Smooth muscle cell (in vitro differentiated cells): ENCODE data around the gene G3BP1. TPM values are rescaled to one million over a fixed set of nuclear protein-coding genes. Genes with fewer than 3 reads are reported as not detected.

Source experiments
- DNase-seq: peaks from one replicate; lab custom pipeline; 2025; ENCODE audit not compliant: unreplicated experiment; lab: John Stamatoyannopoulos, UW
- H2AFZ ChIP-seq: fragments of 200-600 bp; sonication (generic); 2 replicates; pipeline ENCODE4 v1.6.0; 2016; ENCODE audit warnings: antibody characterized with exemption, low read depth, mild to moderate bottlenecking
- H3F3A ChIP-seq: fragments of 200-600 bp; sonication (generic); 2 replicates; pipeline ENCODE4 v1.6.0; 2017; ENCODE audit warnings: antibody characterized with exemption, low read depth
- H3K27ac ChIP-seq: fragments of 200-600 bp; sonication (generic); 2 replicates; pipeline ENCODE4 v1.5.1; 2016; ENCODE audit warnings: low read depth, mild to moderate bottlenecking
- H3K27me3 ChIP-seq: fragments of 200-600 bp; sonication (generic); 2 replicates; pipeline ENCODE4 v1.6.1; 2016; ENCODE audit warnings: low read depth, mild to moderate bottlenecking
- H3K36me3 ChIP-seq: fragments of 200-600 bp; sonication (generic); 2 replicates; pipeline ENCODE4 v1.5.1; 2016; ENCODE audit warnings: low read depth
- H3K4me1 ChIP-seq: fragments of 200-600 bp; sonication (generic); 2 replicates; pipeline ENCODE4 v1.5.1; 2016; ENCODE audit warnings: low read depth
- H3K4me2 ChIP-seq: fragments of 200-600 bp; sonication (generic); 2 replicates; pipeline ENCODE4 v1.6.0; 2016; ENCODE audit warnings: mild to moderate bottlenecking
- H3K4me3 ChIP-seq: fragments of 200-600 bp; sonication (generic); 2 replicates; pipeline ENCODE4 v1.5.1; 2016; ENCODE audit warnings: mild to moderate bottlenecking
- H3K79me2 ChIP-seq: fragments of 200-600 bp; sonication (generic); 2 replicates; pipeline ENCODE4 v1.6.0; 2016; ENCODE audit warnings: low read depth, mild to moderate bottlenecking
- H3K9ac ChIP-seq: fragments of 200-600 bp; sonication (generic); 2 replicates; pipeline ENCODE4 v1.6.0; 2016; ENCODE audit warnings: low read depth
- H3K9me3 ChIP-seq: fragments of 200-600 bp; sonication (generic); replicated peaks from 2 replicates; pipeline ENCODE4 v1.5.1; 2016; ENCODE audit warnings: low read depth
- H4K20me1 ChIP-seq: fragments of 200-600 bp; sonication (generic); 2 replicates; pipeline ENCODE4 v1.6.0; 2016; ENCODE audit warnings: low read depth
- WGBS: methylation state at CpG from one replicate; pipeline ENCODE4 v1.1.7; 2016; ENCODE audit warnings: low lambda C conversion rate; 5-methylcytosine and 5-hydroxymethylcytosine counted together
- polyA plus RNA-seq: library from polyadenylated mRNA; unstranded; fragments of >200 nt; fragmentation: Nextera tagmentation; extraction: Ambion mirVana; gene quantifications from 2 replicates; pipeline ENCODE4 v1.2.1, GENCODE V29; 2016
- total RNA-seq: library from RNA; depleted of rRNA; stranded (reverse); fragments of >200 nt; gene quantifications from 2 replicates; pipeline ENCODE4 v1.2.3, GENCODE V29; 2014
- TF ChIP-seq, protein P1 (sequence below): fragments of 200-600 bp; sonication (generic); IDR thresholded peaks from 2 replicates; pipeline ENCODE4 v1.5.1; 2017; ENCODE audit warnings: borderline replicate concordance, mild to moderate bottlenecking, antibody characterized with exemption; ENCODE audit not compliant: insufficient read depth, poor library complexity, severe bottlenecking

The G3BP1 gene
- total and polyA plus RNA-seq, 2 experiments from 2014 or later = 69.5 to 96.8 TPM

DNA sequence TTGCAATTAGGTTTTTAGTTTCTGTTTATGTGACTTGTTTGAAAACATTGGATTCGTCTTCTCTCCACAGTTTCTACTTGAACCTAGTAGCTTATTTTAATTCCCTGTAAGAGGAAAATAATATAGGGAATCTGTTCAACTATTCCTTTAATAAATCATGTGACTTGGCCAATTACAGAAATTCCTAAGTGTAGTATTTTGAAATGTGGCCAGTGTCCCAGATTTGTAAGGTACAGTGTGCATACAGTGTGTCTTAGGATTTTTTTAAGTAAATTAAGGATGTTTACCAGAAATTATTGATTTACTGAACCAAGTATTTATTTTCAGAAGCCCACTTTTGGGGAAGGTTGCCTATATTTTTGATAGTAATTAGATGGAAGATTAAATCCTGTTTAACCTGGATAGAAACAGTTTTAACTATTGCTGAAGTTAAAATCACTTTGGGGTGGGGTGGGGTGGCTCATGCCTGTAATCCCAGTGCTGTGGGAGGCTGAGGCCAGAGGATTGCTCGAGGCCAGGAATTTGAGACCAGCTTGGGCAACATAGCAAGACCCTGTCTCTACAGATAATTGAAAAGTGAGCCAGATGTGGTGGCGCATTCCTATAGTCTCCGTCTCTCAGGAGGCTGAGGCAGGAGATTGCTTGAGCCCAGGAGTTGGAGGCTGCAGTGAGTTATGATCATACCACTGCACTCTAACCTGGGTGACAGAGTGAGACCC is 36.9 kb downstream of the G3BP1 start:
- Histone ChIP-seq H3K4me3 (no peak overlapping the region), H3K4me2 (no peak overlapping the region), H3K9ac (no peak overlapping the region), H2AFZ (no peak overlapping the region), H3K27ac (no peak overlapping the region), H4K20me1 (peaks cover 69% of the 10 kb centered on the region), H3K79me2 (peaks cover 17% of the 10 kb centered on the region), H3K9me3 (no peaks in the 10 kb centered on the region), H3K36me3 (peaks cover 18% of the 10 kb centered on the region), H3K27me3 (no peaks in the 10 kb centered on the region), H3K4me1 (no peaks in the 10 kb centered on the region), H3F3A (peaks cover 18% of the 10 kb centered on the region)
- TF ChIP-seq, protein P1, sequence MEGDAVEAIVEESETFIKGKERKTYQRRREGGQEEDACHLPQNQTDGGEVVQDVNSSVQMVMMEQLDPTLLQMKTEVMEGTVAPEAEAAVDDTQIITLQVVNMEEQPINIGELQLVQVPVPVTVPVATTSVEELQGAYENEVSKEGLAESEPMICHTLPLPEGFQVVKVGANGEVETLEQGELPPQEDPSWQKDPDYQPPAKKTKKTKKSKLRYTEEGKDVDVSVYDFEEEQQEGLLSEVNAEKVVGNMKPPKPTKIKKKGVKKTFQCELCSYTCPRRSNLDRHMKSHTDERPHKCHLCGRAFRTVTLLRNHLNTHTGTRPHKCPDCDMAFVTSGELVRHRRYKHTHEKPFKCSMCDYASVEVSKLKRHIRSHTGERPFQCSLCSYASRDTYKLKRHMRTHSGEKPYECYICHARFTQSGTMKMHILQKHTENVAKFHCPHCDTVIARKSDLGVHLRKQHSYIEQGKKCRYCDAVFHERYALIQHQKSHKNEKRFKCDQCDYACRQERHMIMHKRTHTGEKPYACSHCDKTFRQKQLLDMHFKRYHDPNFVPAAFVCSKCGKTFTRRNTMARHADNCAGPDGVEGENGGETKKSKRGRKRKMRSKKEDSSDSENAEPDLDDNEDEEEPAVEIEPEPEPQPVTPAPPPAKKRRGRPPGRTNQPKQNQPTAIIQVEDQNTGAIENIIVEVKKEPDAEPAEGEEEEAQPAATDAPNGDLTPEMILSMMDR = no peak
- WGBS = 98% methylated on average over 4 of the region's 4 CpGs
- no peak for DNase-seq

DNA sequence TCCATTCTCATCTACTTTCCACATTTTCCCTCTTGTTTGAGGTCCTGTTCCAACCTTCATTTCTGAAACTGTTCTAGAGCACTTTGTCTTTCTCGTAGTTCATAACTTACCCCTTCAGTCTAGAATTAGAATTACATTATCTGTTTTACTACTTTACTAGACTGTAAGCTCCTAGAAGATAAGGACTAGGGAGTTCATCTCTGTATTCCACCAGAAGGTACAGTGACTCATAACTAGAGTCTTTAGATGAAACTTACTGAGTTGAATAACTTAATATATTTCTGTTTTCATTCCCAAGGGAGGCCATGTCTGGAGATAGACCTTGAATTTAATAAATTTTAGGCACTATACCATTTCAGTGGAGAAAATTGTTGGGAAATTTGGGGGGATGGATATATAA is 38.7 kb downstream of the G3BP1 start:
- H4K20me1 ChIP-seq = peaks cover 60% of the 10 kb centered on the region
- TF ChIP-seq, protein P1 = no peak
- no peak overlapping the region for H3K9ac ChIP-seq
- WGBS = 27% methylated on average over 1 of the region's 1 CpG
- peaks cover 1% of the 10 kb centered on the region for H3F3A ChIP-seq
- H3K4me3 ChIP-seq = no peak overlapping the region
- peaks cover 22% of the 10 kb centered on the region for H3K36me3 ChIP-seq
- no peak overlapping the region for H3K4me2 ChIP-seq
- H3K27ac ChIP-seq = peak overlapping the region; percentile 6
- no peaks in the 10 kb centered on the region for H3K4me1 ChIP-seq
- H3K79me2 ChIP-seq = peaks cover 17% of the 10 kb centered on the region
- H2AFZ ChIP-seq = no peak overlapping the region
- no peaks in the 10 kb centered on the region for H3K9me3 ChIP-seq
- no peaks in the 10 kb centered on the region for H3K27me3 ChIP-seq
- no peak for DNase-seq

DNA sequence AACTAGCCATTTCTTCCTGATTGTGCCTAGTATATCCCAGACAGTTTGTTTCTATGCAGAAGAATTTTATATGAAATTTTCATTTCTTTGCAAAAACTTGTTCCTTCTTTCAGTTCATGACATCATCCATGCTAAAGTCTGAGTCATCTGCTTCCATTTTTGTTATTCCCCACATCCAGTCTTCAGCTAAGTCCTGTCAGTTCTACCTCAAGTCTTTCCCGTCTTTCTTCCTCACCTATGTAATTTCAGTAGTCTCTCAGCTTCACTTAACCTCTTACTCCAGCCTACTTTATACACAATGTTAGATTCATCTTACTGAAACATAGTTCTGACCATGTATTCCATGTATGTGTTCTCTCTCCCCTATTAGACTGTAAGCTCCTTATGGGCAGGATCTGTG is 39.1 kb downstream of the G3BP1 start:
- Histone ChIP-seq H3K4me3 (no peak overlapping the region), H3K27ac (no peak overlapping the region), H4K20me1 (peaks cover 55% of the 10 kb centered on the region), H3K36me3 (peaks cover 22% of the 10 kb centered on the region), H3K9ac (no peak overlapping the region), H3K9me3 (no peaks in the 10 kb centered on the region), H3F3A (no peaks in the 10 kb centered on the region), H3K4me1 (no peaks in the 10 kb centered on the region), H3K4me2 (no peak overlapping the region), H2AFZ (no peak overlapping the region), H3K27me3 (no peaks in the 10 kb centered on the region), H3K79me2 (peaks cover 17% of the 10 kb centered on the region)
- DNase-seq = no peak
- TF ChIP-seq, protein P1 = no peak
- 100% methylated on average over 1 of the region's 1 CpG for WGBS

DNA sequence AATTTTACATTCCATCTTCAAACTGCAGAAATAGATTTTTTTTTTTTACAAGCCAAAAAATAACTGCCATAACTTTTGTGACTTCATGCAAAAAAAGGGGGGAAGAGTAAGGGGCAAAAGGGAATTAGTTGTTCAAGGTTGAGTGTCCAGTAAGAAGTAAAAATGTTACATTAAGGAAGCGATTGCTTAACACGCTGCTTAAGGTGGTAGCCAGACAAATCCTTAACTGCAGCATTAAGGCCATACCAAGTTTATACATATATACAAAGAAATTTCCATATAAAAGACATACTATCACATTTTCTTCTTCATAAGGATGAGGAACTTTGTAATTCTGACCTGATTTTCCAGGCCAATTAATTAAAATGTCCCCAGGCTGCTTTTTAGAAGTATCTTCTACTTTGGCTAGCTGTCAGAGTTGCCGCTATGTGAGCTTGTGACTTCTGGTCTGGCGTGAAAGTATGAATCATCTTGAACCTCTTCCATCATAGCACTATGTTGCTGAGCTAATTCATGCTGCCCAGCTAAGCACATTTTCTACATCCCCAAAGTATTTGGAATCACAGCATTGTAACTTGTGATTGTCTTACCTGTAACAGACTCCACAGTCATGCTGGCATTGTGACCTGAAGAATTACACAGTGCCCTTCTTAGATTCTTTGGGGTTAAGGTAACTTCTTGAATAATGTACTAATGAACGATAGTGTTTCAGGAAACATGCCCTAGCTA is 40.0 kb downstream of the G3BP1 start:
- H3K79me2 ChIP-seq = peaks cover 17% of the 10 kb centered on the region
- peaks cover 22% of the 10 kb centered on the region for H3K36me3 ChIP-seq
- TF ChIP-seq, protein P1 = no peak
- no peaks in the 10 kb centered on the region for H3K4me1 ChIP-seq
- no peak overlapping the region for H3K4me2 ChIP-seq
- peaks cover 47% of the 10 kb centered on the region for H4K20me1 ChIP-seq
- H3K9me3 ChIP-seq = no peaks in the 10 kb centered on the region
- WGBS = 91% methylated on average over 5 of the region's 5 CpGs
- H3K4me3 ChIP-seq = no peak overlapping the region
- DNase-seq = no peak
- H2AFZ ChIP-seq = no peak overlapping the region
- H3K9ac ChIP-seq = no peak overlapping the region
- no peaks in the 10 kb centered on the region for H3K27me3 ChIP-seq
- no peak overlapping the region for H3K27ac ChIP-seq
- no peaks in the 10 kb centered on the region for H3F3A ChIP-seq
